Suppressor macrophage treated with lipopolysaccharide for 1 hour (primary cell): ENCODE data around the gene ACOT12.

Experiments used
- DNase-seq, 3 donors: peaks; one replicate each; pipeline ENCODE4 v3.0.0-alpha.2; 2020 to 2022

Gene ACOT12

GRCh38 chr5:81286059-81286617 is 107.8 kb downstream of the ACOT12 start:
- no peak for DNase-seq

GRCh38 chr5:81283976-81284375 is 110.0 kb downstream of the ACOT12 start:
- no peak for DNase-seq
